Lower leg skin (tissue), 3 donors: Measurements from ENCODE around the gene SPATA31C2.
"Not testable (repeated sequence)": the region's sequence is repeated elsewhere in the genome, so short reads cannot be mapped to it uniquely, and the experiment has no call there.

Source experiments
- CTCF ChIP-seq, 3 donors: fragments of 450-650 bp; IDR thresholded peaks; one replicate each; pipeline ENCODE4 v1.5.1; 2016; ENCODE audit warnings: antibody characterized with exemption in 3 of 3, mild to moderate bottlenecking in 3 of 3, moderate library complexity in 2 of 3
- POLR2A ChIP-seq, 2 donors: fragments of 450-650 bp; IDR thresholded peaks; one replicate each; pipeline ENCODE4 v1.6.1; 2016 to 2017; ENCODE audit warnings: antibody characterized with exemption in 2 of 2, mild to moderate bottlenecking in 1 of 2, moderate library complexity in 1 of 2

GRCh38 chr9:88129556-88129955, 8.7 kb downstream of the SPATA31C2 start:
- not testable (repeated sequence) for TF ChIP-seq CTCF, POLR2A (IDR thresholded peaks at IDR 0.05)
